Right lobe of liver (tissue), 4 donors: ENCODE results near the gene ODF2.

Source experiments
- POLR2A ChIP-seq: fragments of 450-650 bp; IDR thresholded peaks from one replicate; pipeline ENCODE4 v1.6.1; 2017; ENCODE audit warnings: antibody characterized with exemption, mild to moderate bottlenecking
- TF ChIP-seq, protein P1 (sequence below), 4 donors: fragments of 200-600 bp in 3 of 4; fragments of 450-650 bp in 1 of 4; IDR thresholded peaks; one replicate each; pipeline versions ENCODE4 v1.5.1 to v1.8.0; 2016 to 2022; ENCODE audit warnings: antibody characterized with exemption in 4 of 4, mild to moderate bottlenecking in 2 of 4
- donor health status: DM: no; HTN: no; CAD: no.
- donor health status: DM: no; HTN: no; CAD: no.
- donor health status: DM: no; HTN: yes; CAD: no.

DNA sequence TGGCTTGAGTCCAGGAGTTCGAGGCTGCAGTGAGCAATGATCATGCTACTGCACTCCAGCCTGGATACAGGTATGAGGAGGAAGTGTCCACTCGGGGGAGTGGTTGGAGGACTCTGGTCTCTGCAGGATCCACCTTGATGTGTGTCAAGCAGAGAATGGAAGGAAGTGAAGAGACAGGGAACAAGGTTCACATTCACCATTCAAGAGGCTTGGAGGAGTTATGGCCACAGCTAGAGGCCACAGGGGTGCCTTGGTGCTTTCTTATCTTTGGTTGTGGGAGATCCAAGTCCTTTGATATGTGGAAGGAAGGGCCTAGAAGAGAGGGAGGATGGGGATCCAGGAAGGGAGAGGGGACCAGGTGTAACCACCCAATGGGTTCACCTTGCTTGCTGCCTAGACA is 40.5 kb upstream of the ODF2 start:
- TF ChIP-seq, protein P1, sequence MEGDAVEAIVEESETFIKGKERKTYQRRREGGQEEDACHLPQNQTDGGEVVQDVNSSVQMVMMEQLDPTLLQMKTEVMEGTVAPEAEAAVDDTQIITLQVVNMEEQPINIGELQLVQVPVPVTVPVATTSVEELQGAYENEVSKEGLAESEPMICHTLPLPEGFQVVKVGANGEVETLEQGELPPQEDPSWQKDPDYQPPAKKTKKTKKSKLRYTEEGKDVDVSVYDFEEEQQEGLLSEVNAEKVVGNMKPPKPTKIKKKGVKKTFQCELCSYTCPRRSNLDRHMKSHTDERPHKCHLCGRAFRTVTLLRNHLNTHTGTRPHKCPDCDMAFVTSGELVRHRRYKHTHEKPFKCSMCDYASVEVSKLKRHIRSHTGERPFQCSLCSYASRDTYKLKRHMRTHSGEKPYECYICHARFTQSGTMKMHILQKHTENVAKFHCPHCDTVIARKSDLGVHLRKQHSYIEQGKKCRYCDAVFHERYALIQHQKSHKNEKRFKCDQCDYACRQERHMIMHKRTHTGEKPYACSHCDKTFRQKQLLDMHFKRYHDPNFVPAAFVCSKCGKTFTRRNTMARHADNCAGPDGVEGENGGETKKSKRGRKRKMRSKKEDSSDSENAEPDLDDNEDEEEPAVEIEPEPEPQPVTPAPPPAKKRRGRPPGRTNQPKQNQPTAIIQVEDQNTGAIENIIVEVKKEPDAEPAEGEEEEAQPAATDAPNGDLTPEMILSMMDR (IDR thresholded peaks at IDR 0.05): no peak
- TF ChIP-seq POLR2A: no peak
